ENCODE results near the gene C14orf119. TPM values are rescaled to one million over a fixed set of nuclear protein-coding genes. Genes with fewer than 3 reads are reported as not detected.

Gene C14orf119
- 113 TPM for polyA plus RNA-seq (2012; ENCODE audit: insufficient read depth, insufficient read length)

- peak within 1 kb of the TSS; percentile 98 for H3K4me3 ChIP-seq (ENCODE audit: low read length)
- DNase-seq (ENCODE audit: low read depth, low spot score) = peak; percentile 100
Observed at GRCh38 chr14:23095196-23096108, at the start of gene C14orf119. Gene C14orf119 (plus strand): TSS chr14:23095505. CDS start chr14:23097659, 2,154 bp downstream.

GRCh38 chr14:23047034-23047634 lies 48.2 kb upstream of the C14orf119 start:
- no peak for DNase-seq (ENCODE audit: low read depth, low spot score)
- H3K4me3 ChIP-seq (ENCODE audit: low read length) = no peak overlapping the region

DNA sequence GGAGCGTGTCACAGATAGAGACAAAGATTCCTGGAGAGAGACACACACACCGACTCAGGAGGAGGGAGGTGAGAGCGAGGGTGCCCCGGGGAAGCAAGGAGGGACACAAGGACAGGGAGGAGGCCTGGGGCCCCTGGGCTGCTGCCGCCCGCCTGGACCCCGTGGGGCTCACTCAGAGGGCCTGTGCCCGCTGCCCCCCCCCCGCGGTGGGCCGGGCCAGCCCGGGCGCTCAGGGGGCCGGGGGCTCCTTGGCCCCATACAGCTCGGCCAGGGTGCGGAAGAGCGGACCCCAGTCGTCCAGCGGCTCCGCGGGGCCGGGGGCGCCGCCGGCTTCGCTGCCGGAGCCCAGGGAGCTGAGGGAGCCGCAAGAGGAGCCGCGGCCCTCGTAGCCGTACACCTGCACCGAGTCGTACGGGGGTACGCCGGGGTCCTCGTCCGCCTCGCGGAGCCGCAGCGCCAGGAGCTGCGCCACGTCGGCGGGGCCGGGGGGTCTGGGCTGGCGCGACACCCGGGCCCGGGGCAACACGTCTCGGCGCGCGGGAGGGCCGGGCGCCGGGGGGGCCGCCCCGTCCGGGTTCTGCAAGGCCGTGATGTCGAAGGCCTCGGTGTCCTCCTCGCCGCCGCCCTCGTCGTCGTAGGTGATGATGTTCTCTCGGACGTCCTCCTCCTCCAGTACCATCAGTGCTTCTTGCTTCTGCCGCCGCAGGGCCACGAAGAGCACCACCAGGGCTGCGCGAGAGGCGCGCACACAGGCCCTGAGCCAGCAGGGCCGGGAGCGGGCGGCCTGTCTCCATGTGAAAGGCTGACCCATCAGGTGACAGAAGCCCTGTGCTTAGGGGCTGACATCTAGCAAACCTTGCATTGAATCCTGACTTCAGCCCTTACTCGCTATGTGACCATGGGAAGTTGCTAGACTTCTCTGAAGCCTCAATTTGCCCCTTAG lies 47.3 kb upstream of the C14orf119 start:
- DNase-seq (ENCODE audit: low read depth, low spot score) = no peak

DNA sequence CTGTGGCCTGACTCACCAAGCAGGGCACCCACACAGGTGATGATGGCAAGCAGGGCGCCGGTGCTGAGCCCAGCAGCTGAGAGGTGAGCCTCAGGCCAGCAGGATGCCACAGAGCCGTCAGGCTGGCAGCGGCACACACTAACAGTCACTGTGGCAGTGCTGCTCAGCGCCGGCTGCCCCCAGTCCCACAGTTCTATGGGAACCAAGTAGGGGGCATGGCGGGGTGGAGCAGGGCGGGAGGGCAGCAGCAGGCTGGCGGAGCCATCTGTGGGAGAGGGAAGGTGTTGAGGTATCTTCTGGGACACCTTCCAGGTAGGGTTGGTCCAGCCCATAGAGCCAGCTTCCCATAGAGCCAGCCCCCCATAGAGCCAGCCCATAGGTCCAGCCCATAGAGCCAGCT lies 46.3 kb upstream of the C14orf119 start:
- no peak overlapping the region for H3K4me3 ChIP-seq (ENCODE audit: low read length)
- DNase-seq (ENCODE audit: low read depth, low spot score) = no peak

More for the DNA sequence above, 47.3 kb upstream of the C14orf119 start:
- H3K4me3 ChIP-seq (ENCODE audit: low read length) = no peak overlapping the region

DNA sequence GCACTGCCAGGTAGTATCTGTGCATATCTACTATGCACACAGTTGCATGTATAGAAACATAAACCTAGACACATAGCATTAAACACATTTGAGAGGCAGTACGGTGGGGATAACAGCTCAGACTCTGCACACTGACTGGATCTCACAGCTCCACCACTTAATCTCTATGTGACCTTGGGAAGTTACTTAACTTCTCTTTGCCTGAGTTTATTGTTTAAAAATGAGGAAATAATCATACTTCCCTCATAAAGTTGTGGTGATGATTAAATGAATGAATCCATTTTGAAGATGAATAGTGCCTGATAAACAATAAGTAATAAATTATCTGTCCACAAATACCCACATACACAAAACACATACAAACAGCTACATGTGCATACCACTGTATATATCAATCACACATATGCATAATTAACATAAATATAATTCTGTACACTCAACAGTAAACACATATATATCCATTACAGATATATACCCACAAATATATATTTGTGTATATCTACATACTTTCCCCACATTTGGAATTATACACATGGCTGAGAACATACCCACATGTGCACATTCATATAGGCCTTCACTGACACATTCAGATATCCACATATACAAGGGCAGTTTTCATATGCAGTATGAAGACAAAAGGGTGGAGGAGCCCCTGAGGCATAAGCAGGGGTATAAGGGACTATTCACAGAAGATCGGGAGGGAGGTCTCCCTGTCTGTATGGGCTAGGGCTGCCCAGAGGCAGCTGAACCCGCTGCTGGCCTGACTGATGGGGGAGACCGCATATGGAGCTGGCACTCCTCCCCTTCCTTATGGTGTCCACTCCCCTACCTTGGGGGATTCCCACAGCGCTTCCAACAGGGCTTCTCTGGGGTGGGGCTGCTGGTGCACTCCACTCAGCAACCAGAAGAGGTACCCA lies 43.9 kb upstream of the C14orf119 start:
- H3K4me3 ChIP-seq (ENCODE audit: low read length) = no peak overlapping the region

DNA sequence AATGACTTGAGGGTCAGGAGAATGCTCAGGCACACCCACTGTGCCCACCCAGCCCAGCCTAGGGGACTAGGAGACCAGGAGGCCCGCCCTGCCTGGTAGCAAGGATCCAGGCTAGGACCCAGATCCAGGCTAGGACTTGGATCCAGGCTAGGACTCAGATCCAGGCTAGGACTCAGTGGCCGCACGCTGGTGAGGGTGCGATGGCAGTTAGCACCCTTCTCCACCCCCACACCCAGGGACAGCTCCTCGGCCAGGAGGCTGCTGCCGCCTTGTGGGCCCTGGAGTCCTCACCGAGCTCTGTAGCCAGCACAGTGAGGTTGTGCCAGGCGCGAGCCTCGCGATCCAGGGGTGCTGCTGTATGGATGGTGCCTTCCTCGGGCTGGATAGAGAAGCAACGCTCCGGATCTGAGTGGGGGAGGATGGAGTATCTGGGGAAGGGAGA lies 43.1 kb upstream of the C14orf119 start:
- DNase-seq (ENCODE audit: low read depth, low spot score) = no peak
- no peak overlapping the region for H3K4me3 ChIP-seq (ENCODE audit: low read length)

More for the DNA sequence above, 43.9 kb upstream of the C14orf119 start:
- no peak for DNase-seq (ENCODE audit: low read depth, low spot score)

- H3K4me3 ChIP-seq (ENCODE audit: low read length) = no peak overlapping the region
- DNase-seq (ENCODE audit: low read depth, low spot score) = no peak
Observed at GRCh38 chr14:23052671-23053070, 42.6 kb upstream of the C14orf119 start.

GRCh38 chr14:23053426-23053825 lies 41.9 kb upstream of the C14orf119 start:
- H3K4me3 ChIP-seq (ENCODE audit: low read length) = no peak overlapping the region
- DNase-seq (ENCODE audit: low read depth, low spot score) = no peak

DNA sequence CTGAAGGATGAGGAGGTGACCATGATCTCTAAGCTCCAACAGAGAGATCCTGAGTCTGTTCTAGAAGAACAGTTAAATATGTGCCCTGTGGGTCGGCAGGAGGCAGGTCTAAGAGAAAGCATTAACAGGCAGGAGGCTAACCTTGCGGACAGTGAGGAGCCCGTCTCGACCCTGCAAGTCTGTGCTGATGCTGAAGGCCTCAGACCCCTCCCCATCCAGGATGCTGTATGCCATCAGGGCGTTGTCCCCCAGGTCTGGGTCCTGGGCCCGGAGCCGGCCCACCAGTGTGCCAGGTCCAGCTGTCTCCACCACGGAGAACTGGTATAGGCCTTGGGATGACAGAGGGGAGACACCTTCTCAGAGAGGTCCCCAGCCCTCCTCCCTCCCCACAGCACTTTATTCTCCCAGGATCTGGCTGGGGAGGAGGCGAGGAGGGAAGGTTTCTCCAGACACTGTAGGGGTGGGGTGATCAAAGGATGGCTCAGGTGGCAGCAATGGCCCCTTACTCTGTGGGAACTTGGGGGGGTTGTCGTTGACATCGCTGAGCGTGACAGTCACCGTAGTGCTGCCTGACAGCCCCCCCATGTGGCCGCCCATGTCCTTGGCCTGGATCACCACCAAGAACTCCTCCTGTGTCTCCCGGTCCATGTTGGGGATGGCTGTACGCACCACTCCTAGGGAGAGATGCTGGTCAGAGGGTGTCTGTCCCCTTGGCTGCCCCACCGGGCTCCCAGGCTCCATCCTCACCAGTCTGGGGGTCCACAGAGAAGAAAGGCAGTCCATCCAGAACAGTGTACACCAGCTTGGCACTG lies 41.1 kb upstream of the C14orf119 start:
- no peak overlapping the region for H3K4me3 ChIP-seq (ENCODE audit: low read length)
- DNase-seq (ENCODE audit: low read depth, low spot score) = no peak

- no peak overlapping the region for H3K4me3 ChIP-seq (ENCODE audit: low read length)
- no peak for DNase-seq (ENCODE audit: low read depth, low spot score)
Observed at GRCh38 chr14:23055147-23055550, 40.2 kb upstream of the C14orf119 start.

GRCh38 chr14:23055621-23056144 lies 39.6 kb upstream of the C14orf119 start:
- H3K4me3 ChIP-seq (ENCODE audit: low read length) = no peak overlapping the region
- DNase-seq (ENCODE audit: low read depth, low spot score) = no peak

GRCh38 chr14:23056145-23056955 lies 39.0 kb upstream of the C14orf119 start:
- peak; percentile 46 for DNase-seq (ENCODE audit: low read depth, low spot score)
- H3K4me3 ChIP-seq (ENCODE audit: low read length) = peak overlapping the region; percentile 58

DNA sequence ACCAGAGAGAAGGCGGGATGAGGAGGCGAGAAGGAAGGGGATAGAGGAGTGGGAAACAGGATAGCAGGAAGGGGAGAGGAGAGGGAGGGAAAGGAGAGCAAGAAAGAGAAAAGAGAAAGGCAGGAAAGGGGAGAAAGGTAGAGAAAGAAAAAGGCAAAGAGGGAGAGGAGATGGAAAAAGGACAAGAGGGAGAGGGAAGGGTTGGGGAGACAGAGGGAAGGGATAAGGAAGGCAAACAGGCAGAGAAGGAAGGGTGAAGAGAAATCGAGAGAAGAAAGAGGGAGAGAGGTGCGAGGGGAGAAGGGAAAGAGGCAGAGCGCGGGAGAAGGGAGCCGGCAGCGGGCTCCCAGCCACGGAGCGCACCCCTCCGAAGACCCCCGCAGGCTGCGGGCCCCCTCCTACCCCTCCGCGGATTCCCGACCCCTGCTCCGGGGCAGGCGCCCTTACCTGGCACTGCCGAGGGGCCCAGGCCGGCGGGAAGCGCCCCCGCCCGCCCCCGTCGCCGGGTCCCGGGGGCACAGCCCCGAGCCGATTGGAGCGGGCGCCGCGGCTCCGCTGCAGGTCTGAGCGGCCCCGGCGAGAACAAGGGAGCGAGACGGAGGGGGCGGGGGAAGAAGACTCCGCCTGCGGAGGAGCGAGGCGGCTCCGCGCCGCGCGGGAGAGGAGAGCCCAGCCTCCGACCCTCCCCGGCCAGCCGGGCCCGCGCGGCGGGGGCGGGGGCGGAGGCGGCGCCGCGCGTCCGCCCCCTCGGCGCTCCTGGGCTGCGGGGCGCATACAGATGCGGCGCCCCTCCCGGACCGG lies 38.1 kb upstream of the C14orf119 start, which contains the start of gene CDH24:
CDH24 (minus strand) TSS at position 565 of the 801 bp plus-strand sequence. CDS start 1,787 bp downstream, outside the sequence.
- peak within 1 kb of the TSS; percentile 58 for H3K4me3 ChIP-seq (ENCODE audit: low read length)
- DNase-seq (ENCODE audit: low read depth, low spot score) = peak; percentile 49

DNA sequence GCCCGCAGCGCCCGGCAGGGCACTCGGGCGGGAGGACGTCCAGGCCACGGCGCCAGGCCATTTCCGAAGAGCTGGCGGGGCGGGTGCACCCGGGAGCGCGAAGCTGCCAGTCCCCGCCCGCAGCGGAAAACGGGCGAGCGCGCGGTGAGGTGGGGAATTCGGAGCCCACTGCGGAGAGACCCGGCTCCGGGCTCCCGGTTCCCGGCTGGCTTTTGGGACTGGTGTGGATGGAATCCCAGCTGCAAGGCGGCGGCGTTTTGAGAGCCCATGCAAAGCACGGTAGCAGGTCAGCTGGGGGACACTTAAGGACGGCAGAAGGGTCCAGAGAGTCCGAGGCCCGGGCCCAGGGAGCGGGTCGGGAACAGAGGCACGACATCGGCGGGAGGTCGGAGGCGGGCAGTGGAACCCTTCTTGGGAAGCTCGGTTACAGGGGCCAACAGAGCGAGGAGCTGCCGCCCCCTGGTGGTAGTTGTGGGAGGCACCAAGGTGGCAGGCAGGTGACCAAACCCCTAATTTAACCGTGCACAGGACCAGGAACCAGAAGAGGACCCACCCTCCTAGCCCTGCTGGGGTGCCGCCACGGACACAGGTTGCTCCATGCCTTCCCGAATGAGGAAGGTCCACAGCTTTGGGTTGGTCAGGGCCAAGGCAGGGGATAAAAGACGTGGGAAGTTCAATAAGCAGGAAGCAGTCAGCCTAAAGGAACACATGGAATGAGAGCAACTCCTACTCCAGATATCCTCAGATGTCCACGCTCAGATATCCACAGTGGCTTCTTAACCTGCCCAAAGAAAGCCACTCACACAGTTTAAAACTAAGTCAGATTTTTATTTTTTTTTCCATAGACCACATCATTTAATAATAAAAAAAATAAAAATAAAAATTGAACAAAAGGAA lies 37.3 kb upstream of the C14orf119 start:
- peak overlapping the region; percentile 58 for H3K4me3 ChIP-seq (ENCODE audit: low read length)
- DNase-seq (ENCODE audit: low read depth, low spot score) = peak; percentile 76
